HG02870 (cell line): ENCODE measurements around the gene FRMD1.

Source experiments
- ATAC-seq: cut with Tn5 transposase; IDR thresholded peaks from one replicate; pipeline ENCODE4 v1.9.1; 2021; ENCODE audit warnings: mild to moderate bottlenecking, moderate library complexity; ENCODE audit not compliant: unreplicated experiment

FRMD1 gene

GRCh38 chr6:168113226-168113625 lies 34.2 kb upstream of the FRMD1 start:
- no peak for ATAC-seq

GRCh38 chr6:168111911-168112310 lies 32.9 kb upstream of the FRMD1 start:
- ATAC-seq = no peak

GRCh38 chr6:168110437-168110836 lies 31.4 kb upstream of the FRMD1 start:
- no peak for ATAC-seq

- ATAC-seq = no peak
Observed at GRCh38 chr6:168109171-168109570, 30.2 kb upstream of the FRMD1 start.

GRCh38 chr6:168107191-168107983 lies 28.4 kb upstream of the FRMD1 start:
- ATAC-seq = no peak

- no peak for ATAC-seq
Observed at GRCh38 chr6:168106633-168107005, 27.6 kb upstream of the FRMD1 start.

GRCh38 chr6:168105813-168106632 lies 27.0 kb upstream of the FRMD1 start:
- ATAC-seq = no peak

- no peak for ATAC-seq
Observed at GRCh38 chr6:168104636-168105035, 25.6 kb upstream of the FRMD1 start.

GRCh38 chr6:168103050-168103830 lies 24.2 kb upstream of the FRMD1 start:
- ATAC-seq = no peak

- ATAC-seq = no peak
Observed at GRCh38 chr6:168102315-168102985, 23.4 kb upstream of the FRMD1 start.

GRCh38 chr6:168101590-168102314 lies 22.7 kb upstream of the FRMD1 start:
- ATAC-seq = no peak

GRCh38 chr6:168100803-168101589 lies 22.0 kb upstream of the FRMD1 start:
- no peak for ATAC-seq

GRCh38 chr6:168100011-168100802 lies 21.2 kb upstream of the FRMD1 start:
- no peak for ATAC-seq

GRCh38 chr6:168099201-168100010 lies 20.4 kb upstream of the FRMD1 start:
- ATAC-seq = no peak

GRCh38 chr6:168098431-168098861 lies 19.4 kb upstream of the FRMD1 start:
- ATAC-seq = no peak

GRCh38 chr6:168097621-168098430 lies 18.8 kb upstream of the FRMD1 start:
- no peak for ATAC-seq

GRCh38 chr6:168097221-168097620 lies 18.2 kb upstream of the FRMD1 start:
- no peak for ATAC-seq
